ENCODE data around the gene SEPHS1.
"Not testable (repeated sequence)": the region's sequence is repeated elsewhere in the genome, so short reads cannot be mapped to it uniquely, and the experiment has no call there.

The SEPHS1 gene

DNA sequence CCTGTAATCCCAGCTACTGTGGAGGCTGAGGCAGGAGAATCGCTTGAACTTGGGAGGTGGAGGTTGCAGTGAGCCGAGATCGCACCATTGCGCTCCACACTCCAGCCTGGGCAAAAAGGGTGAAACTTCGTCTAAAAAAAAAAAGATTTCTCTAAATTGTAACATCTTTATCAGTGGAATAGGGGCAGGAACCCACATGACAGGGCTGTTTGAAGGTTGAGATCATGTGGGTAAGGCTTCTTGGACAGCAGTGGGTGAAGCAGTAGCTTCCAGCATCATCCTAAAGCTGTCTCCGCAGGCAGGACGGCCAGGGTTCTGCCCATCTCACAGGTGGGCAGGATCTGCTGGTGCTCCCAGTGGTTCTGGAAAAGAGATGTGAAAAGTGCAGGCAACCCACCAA lies 37.9 kb upstream of the SEPHS1 start:
- H3K36me3 ChIP-seq = no peaks in the 10 kb centered on the region
- H3K27me3 ChIP-seq = no peaks in the 10 kb centered on the region
- H3K9ac ChIP-seq = no peak overlapping the region
- no peak overlapping the region for H3K4me2 ChIP-seq
- H4K20me1 ChIP-seq = no peaks in the 10 kb centered on the region; a peak in 1 of 22 replicates
- 0 out of 22 replicates have a peak, but pooled peaks cover 0 to 7% (median 0%) of the 10 kb centered on the region in 11 experiments for H3K9me3 ChIP-seq (replicated peaks in 1 of 11)
- no peak overlapping the region for H3K4me3 ChIP-seq
- peaks cover 0 to 7% (median 0%) of the 10 kb centered on the region in 10 experiments; a peak in 3 of 20 replicates for H3K4me1 ChIP-seq
- TF ChIP-seq Cebpa-rat (IDR thresholded peaks at IDR 0.05) = no peak
- H3K27ac ChIP-seq = no peak overlapping the region

DNA sequence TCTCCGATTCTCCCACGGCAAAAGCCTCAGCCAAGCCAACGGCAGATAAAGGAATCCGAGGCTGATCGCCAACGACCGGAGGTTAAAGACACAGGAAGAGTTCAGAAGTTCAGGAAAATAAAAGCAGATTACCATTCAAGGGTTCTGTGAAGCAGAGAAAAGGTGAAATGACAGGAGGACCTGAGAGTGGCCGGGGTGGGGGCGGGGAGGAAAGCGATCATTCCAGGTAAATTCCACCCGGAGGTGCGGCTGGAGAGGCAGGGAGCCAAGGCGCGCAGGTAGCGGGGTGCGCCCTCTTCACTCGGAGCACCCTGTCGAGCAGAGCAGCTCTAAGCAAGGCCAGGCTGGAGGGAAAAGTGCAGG lies 35.3 kb upstream of the SEPHS1 start:
- Histone ChIP-seq H3K9ac (no peak overlapping the region), H3K4me3 (no peak overlapping the region), H3K4me2 (no peak overlapping the region), H3K36me3 (no peaks in the 10 kb centered on the region), H3K27ac (no peak overlapping the region), H3K4me1 (no peaks in the 10 kb centered on the region), H3K27me3 (no peaks in the 10 kb centered on the region), H3K9me3 (replicated peaks in 1 of 11) (peaks cover 0 to 6% (median 0%) of the 10 kb centered on the region in 11 experiments; a peak in 5 of 22 replicates), H4K20me1 (no peaks in the 10 kb centered on the region; a peak in 1 of 22 replicates)
- TF ChIP-seq Cebpa-rat (IDR thresholded peaks at IDR 0.05) = no peak

DNA sequence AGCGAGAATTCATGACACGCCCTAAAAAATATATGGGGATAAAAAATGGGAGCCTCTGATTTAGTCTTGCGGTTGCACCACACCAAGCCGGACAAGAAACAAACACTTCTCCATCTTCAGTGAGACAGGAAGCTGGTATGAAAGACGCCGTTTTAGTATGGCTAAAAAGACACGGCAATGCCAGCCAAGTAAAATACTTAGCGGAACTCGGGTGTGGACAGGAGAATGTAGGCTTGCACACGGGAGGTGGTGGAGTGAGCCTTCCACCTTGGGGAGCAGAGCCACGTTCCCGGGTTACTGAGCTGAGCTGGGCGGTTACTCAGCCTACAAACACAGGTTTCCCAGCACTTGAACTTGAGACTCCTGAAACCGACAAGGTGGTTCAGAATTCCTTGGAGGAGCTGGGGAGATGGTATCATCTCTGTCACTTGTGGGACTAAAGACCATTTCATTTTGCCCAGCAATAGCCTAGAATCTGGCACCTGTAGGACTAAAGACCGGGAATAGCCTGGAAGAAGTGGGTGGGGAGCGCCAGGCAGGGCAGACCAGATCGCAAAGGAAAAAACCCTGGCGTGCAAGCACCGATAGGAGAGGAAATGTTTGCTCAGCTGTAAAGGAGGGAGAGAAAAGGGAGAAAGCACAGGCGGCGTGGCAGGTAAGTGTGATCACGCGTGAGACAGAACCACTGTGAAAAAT lies 34.8 kb upstream of the SEPHS1 start:
- no peaks in the 10 kb centered on the region for H3K36me3 ChIP-seq
- H3K4me1 ChIP-seq = no peaks in the 10 kb centered on the region
- no peak for TF ChIP-seq Cebpa-rat (IDR thresholded peaks at IDR 0.05)
- no peak overlapping the region for H3K4me2 ChIP-seq
- no peaks in the 10 kb centered on the region for H3K27me3 ChIP-seq
- H4K20me1 ChIP-seq = no peaks in the 10 kb centered on the region; a peak in 1 of 22 replicates
- H3K4me3 ChIP-seq = no peak overlapping the region
- no peak overlapping the region for H3K9ac ChIP-seq
- H3K27ac ChIP-seq = no peak overlapping the region
- H3K9me3 ChIP-seq (replicated peaks in 1 of 11) = peaks cover 0 to 6% (median 0%) of the 10 kb centered on the region in 11 experiments; a peak in 5 of 22 replicates

DNA sequence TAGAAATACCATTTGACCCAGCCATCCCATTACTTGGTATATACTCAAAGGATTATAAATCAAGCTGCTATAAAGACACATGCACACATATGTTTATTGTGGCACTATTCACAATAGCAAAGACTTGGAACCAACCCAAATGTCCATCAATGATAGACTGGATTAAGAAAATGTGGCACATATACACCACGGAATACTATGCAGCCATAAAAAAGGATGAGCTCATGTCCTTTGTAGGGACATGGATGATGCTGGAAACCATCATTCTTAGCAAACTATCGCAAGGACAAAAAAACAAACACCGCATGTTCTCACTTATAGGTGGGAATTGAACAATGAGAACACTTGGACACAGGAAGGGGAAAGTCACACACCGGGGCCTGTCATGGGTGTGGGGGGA lies 31.0 kb upstream of the SEPHS1 start:
- not testable (repeated sequence) for H3K36me3 ChIP-seq; H3K4me3 ChIP-seq; H3K9ac ChIP-seq; H3K4me2 ChIP-seq; H4K20me1 ChIP-seq; H3K9me3 ChIP-seq (replicated peaks in 1 of 11); H3K27me3 ChIP-seq; H3K4me1 ChIP-seq; H3K27ac ChIP-seq

DNA sequence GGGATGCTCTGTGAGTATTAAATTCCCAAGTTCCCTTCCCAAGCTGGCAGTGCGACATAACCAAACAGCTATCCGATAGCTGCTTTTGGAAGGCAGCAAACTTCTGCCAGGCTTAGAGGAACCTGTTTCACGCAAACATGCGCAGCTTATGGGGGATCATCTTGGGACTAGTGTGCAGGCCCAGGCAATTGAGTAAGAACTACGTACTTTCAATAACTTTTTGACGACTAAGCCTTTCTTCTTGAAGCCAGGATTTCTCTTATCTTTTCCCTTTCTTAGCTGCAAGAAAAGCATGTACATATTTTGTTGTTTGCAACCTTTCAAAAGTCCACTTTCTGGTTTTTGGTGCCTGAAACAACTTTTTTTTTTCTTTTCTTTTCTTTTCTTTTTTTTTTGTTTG lies 28.7 kb upstream of the SEPHS1 start:
- Histone ChIP-seq H3K27ac (no peak overlapping the region), H3K4me2 (no peak overlapping the region), H3K4me3 (no peak overlapping the region), H3K9ac (no peak overlapping the region), H3K36me3 (no peaks in the 10 kb centered on the region), H3K27me3 (no peaks in the 10 kb centered on the region), H3K4me1 (no peaks in the 10 kb centered on the region), H3K9me3 (replicated peaks in 1 of 11) (peaks cover 0 to 6% (median 0%) of the 10 kb centered on the region in 11 experiments; a peak in 5 of 22 replicates), H4K20me1 (no peaks in the 10 kb centered on the region)
- no peak for TF ChIP-seq Cebpa-rat (IDR thresholded peaks at IDR 0.05)

DNA sequence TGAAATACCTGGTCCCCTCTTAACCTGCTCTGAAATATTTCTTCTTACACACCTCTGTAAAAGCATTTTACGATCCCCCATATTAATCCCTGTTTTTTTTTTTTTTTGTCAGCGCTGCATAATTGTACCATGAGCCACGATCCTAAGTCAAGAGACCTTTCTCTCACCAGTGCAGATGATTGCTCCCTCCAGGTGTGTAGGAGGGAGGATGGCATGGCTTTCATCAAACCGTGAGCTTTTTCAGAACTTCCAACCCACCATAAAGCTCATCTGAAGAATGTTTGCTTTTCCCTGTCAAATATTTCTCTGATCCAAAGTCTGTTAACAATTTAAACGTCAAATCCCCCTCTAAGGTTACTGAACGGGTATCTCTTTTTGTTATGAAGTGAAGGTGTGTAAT lies 28.2 kb upstream of the SEPHS1 start:
- Histone ChIP-seq H3K9ac (no peak overlapping the region), H3K4me1 (no peaks in the 10 kb centered on the region), H3K27ac (no peak overlapping the region), H3K4me2 (no peak overlapping the region), H3K4me3 (no peak overlapping the region), H3K27me3 (no peaks in the 10 kb centered on the region), H3K9me3 (replicated peaks in 1 of 11) (peaks cover 0 to 6% (median 0%) of the 10 kb centered on the region in 11 experiments; a peak in 5 of 22 replicates), H4K20me1 (no peaks in the 10 kb centered on the region), H3K36me3 (no peaks in the 10 kb centered on the region)
- no peak for TF ChIP-seq Cebpa-rat (IDR thresholded peaks at IDR 0.05)

DNA sequence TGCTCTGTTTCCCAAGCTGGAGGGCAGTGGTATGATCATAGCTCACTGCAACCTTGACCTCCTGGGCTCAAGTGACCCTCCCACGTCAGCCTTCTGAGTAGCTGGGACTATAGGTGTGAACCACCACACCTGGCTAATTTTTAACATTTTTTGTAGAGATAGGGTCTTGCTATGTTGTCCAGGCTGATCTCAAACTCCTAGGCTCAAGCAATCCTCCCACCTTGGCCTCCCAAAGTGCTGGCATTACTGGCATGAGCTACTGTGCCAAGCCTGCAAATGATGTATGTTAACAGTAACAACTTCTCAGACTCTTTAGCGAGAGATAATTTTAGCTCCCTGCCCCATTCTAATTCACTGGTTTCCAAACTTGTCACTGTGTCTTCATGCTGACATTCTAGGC lies 27.7 kb upstream of the SEPHS1 start:
- H3K4me1 ChIP-seq = no peaks in the 10 kb centered on the region
- TF ChIP-seq Cebpa-rat (IDR thresholded peaks at IDR 0.05) = no peak
- no peak overlapping the region for H3K9ac ChIP-seq
- H3K4me3 ChIP-seq = no peak overlapping the region
- no peaks in the 10 kb centered on the region for H3K36me3 ChIP-seq
- no peaks in the 10 kb centered on the region for H3K27me3 ChIP-seq
- H3K27ac ChIP-seq = no peak overlapping the region
- H4K20me1 ChIP-seq = no peaks in the 10 kb centered on the region
- peaks cover 0 to 6% (median 0%) of the 10 kb centered on the region in 11 experiments; a peak in 5 of 22 replicates for H3K9me3 ChIP-seq (replicated peaks in 1 of 11)
- no peak overlapping the region for H3K4me2 ChIP-seq

DNA sequence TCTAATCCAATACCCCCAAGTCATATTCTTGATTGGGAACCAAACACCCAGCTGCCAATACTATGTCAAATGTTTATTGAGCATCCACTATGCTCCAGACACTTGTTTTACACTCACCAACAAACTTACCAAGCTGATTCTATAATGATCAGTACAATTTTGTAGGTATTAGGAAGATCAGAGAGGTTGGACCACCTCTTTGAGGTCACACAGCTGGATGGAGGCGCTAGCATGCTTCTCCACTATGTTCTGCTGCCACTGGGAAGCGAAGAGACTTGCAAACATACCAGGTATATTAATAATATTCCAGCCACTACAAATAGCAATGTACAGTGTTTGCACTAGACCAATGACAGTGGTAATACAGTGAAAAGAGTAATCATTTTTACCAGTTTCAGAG lies 25.6 kb upstream of the SEPHS1 start:
- TF ChIP-seq Cebpa-rat (IDR thresholded peaks at IDR 0.05) = no peak
- Histone ChIP-seq H3K4me1 (no peaks in the 10 kb centered on the region), H3K36me3 (no peaks in the 10 kb centered on the region)

DNA sequence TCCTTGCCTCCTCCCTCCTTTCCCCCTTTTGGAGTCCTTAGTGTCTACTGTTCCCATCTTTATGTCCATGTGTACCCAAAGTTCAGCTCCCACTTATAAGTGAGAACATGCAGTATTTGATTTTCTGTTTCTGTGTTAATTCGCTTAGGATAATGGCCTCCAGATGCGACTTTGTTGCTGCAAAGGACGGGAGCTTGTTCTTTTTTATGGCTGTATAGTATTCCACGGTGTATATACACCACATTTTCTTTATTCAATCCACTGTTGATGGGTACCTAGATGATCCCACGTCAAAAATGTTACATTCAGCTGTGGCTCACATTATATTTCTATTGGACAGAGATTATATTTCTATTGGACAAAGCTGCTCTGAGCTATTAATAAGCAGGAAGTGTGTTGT lies 24.4 kb upstream of the SEPHS1 start:
- H3K9me3 ChIP-seq (replicated peaks in 1 of 11) = no peaks in the 10 kb centered on the region
- no peak overlapping the region for H3K4me2 ChIP-seq
- no peak overlapping the region for H3K9ac ChIP-seq
- H3K4me3 ChIP-seq = no peak overlapping the region
- no peak overlapping the region for H3K27ac ChIP-seq
- no peak for TF ChIP-seq Cebpa-rat (IDR thresholded peaks at IDR 0.05)
- H3K36me3 ChIP-seq = no peaks in the 10 kb centered on the region
- no peaks in the 10 kb centered on the region for H3K4me1 ChIP-seq
- H4K20me1 ChIP-seq = no peaks in the 10 kb centered on the region
- H3K27me3 ChIP-seq = no peaks in the 10 kb centered on the region

More for the DNA sequence above, 25.6 kb upstream of the SEPHS1 start:
- Histone ChIP-seq H3K4me2 (no peak overlapping the region), H3K27ac (no peak overlapping the region), H4K20me1 (no peaks in the 10 kb centered on the region), H3K27me3 (no peaks in the 10 kb centered on the region), H3K9ac (no peak overlapping the region), H3K4me3 (no peak overlapping the region), H3K9me3 (replicated peaks in 1 of 11) (peaks cover 0 to 3% (median 0%) of the 10 kb centered on the region in 11 experiments; a peak in 4 of 22 replicates)

DNA sequence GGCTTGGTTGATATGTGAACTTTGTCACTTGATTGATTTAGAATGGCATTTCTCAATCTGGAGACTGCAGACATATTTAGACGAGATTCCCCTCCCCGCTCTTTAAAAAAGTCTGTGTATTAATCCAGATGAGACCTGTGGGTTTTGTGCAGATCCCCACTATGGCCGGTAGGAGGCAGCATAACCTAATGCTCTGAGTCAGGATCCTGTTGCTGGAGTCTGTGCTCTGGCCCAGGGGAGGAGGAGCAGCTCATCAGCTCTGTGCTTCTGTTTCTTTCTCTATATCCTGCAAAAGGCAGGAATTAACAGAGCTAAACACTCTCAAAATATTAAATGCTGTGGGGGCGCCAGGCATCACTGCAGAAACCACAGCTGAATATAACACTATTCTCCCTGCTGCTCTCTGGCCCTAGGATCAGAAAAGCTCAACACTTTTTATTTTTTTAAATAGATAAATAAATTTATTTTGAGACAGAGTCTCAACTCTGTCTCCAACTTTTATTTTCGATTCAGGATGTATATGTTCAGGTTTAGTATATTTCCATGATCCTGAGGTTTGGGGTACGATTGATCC lies 23.9 kb upstream of the SEPHS1 start:
- H3K4me1 ChIP-seq = no peaks in the 10 kb centered on the region
- H3K9me3 ChIP-seq (replicated peaks in 1 of 11) = no peaks in the 10 kb centered on the region
- H3K4me2 ChIP-seq = no peak overlapping the region
- TF ChIP-seq Cebpa-rat (IDR thresholded peaks at IDR 0.05) = no peak
- H3K36me3 ChIP-seq = no peaks in the 10 kb centered on the region
- no peak overlapping the region for H3K27ac ChIP-seq
- H3K9ac ChIP-seq = no peak overlapping the region
- H3K27me3 ChIP-seq = no peaks in the 10 kb centered on the region
- no peaks in the 10 kb centered on the region for H4K20me1 ChIP-seq
- no peak overlapping the region for H3K4me3 ChIP-seq
